Measurements from ENCODE around the gene DGKE. TPM values are rescaled to one million over a fixed set of nuclear protein-coding genes. Genes with fewer than 3 reads are reported as not detected.

DGKE gene
- total and polyA plus RNA-seq, 2 of the 8 experiments (the other 6 are each of a cell fraction or from before 2014, with no cell fraction given): 1.7 to 7.4 TPM

- ChIA-PET POLR2A (ENCODE audit: partially characterized antibody) (interaction anchor here (1.4 kb wide), 1 partner anchor 8 kb away, joined by 4 read pairs; no protein-coding TSS in a partner anchor), CTCF (ENCODE audit: partially characterized antibody) (interaction anchor here (0.7 to 3.1 kb wide), 3 partner anchors 20 to 177 kb away, joined by 3 to 11 read pairs (median 8); no protein-coding TSS in a partner anchor)
- peaks cover 0 to 5% of the 10 kb centered on the region in 2 experiments for H4K20me1 ChIP-seq (replicated peaks in 1 of 2; ENCODE audit: control insufficient read depth in 1 of 2, insufficient read depth in 2 of 2, low read length in 2 of 2)
- no peaks in the 10 kb centered on the region for H3K9me3 ChIP-seq (ENCODE audit: insufficient read depth in 2 of 2, low read depth in 1 of 2, low read length in 1 of 2)
- H3K36me3 ChIP-seq (ENCODE audit: control insufficient read depth in 2 of 4, insufficient read depth in 4 of 4, low read length in 3 of 4): peaks cover 2 to 33% (median 7%) of the 10 kb centered on the region in 4 experiments; a peak in 7 of 8 replicates
- H3K4me3 ChIP-seq (ENCODE audit: extremely low read depth in 1 of 4, insufficient read depth in 2 of 4, low read depth in 3 of 4, low read length in 4 of 4): no peak overlapping the region
- H2BK5ac ChIP-seq (ENCODE audit: low read depth, low read length): no peak overlapping the region
- H3K79me2 ChIP-seq (ENCODE audit: control insufficient read depth in 1 of 2, insufficient read depth in 2 of 2, low read length in 2 of 2): peaks cover 0 to 9% of the 10 kb centered on the region in 2 experiments; a peak in 1 of 4 replicates
- peaks cover 0 to 21% (median 14%) of the 10 kb centered on the region in 4 experiments; a peak in 6 of 7 replicates for H3K27me3 ChIP-seq (replicated peaks in 1 of 4; ENCODE audit: control insufficient read depth in 3 of 4, extremely low read depth in 1 of 4, insufficient read depth in 3 of 4, low read length in 3 of 4)
- no peak overlapping the region for H2BK20ac ChIP-seq (ENCODE audit: low read length)
- H2AK5ac ChIP-seq (ENCODE audit: low read depth, low read length): no peak overlapping the region
- no peak overlapping the region for H3K14ac ChIP-seq (ENCODE audit: insufficient read length)
- no peak overlapping the region for H4K5ac ChIP-seq (ENCODE audit: insufficient read length, low read depth, low read length)
- no peak overlapping the region for H2AFZ ChIP-seq (ENCODE audit: low read length)
- peaks cover 13% of the 10 kb centered on the region; the same call in 1 of the 2 replicates for H3K23me2 ChIP-seq (ENCODE audit: low read depth, low read length)
- no peak overlapping the region for H3K56ac ChIP-seq (replicated peaks; ENCODE audit: insufficient read length, low read depth, low read length)
- no peak for FAIRE-seq
- no peak overlapping the region for H3K4me2 ChIP-seq (ENCODE audit: insufficient read depth in 1 of 2, low read depth in 2 of 2, low read length in 2 of 2)
- WGBS, 2 experiments (ENCODE audit: extremely low coverage in 1 of 2, insufficient coverage in 1 of 2, insufficient read length in 1 of 2, insufficient replicate concordance in 2 of 2, low coverage in 1 of 2, low lambda C conversion rate in 2 of 2, missing lambda C conversion rate in 1 of 2): 74% methylated on average over 7 of the region's 7 CpGs; no CpG with 5 or more reads in 1 of the 2 experiments
- H2BK120ac ChIP-seq (replicated peaks; ENCODE audit: low read depth, low read length): no peak overlapping the region
- H3K18ac ChIP-seq (ENCODE audit: extremely low read depth, low read length): no peak overlapping the region
- no peak overlapping the region for H2BK12ac ChIP-seq (ENCODE audit: low read depth, low read length)
- no peak overlapping the region for H3K4ac ChIP-seq (replicated peaks; ENCODE audit: insufficient read length, low read depth, low read length)
- H3K79me1 ChIP-seq (ENCODE audit: low read depth, low read length): peaks cover 6% of the 10 kb centered on the region
- no peak overlapping the region for H4K8ac ChIP-seq (ENCODE audit: extremely low read depth, insufficient read depth, low read length)
- peaks cover 3 to 9% (median 6%) of the 10 kb centered on the region in 4 experiments; a peak in 6 of 7 replicates for H3K4me1 ChIP-seq (replicated peaks in 1 of 4; ENCODE audit: control insufficient read depth in 3 of 4, insufficient read depth in 4 of 4, low read length in 3 of 4)
- no peak overlapping the region for H2BK15ac ChIP-seq (ENCODE audit: low read length)
- no peak overlapping the region for H3K23ac ChIP-seq (ENCODE audit: insufficient read length)
- DNase-seq (ENCODE audit: low read depth in 1 of 2, low spot score in 2 of 2): no peak
- H3K27ac ChIP-seq (ENCODE audit: low read depth, low read length): no peak overlapping the region
- no peak overlapping the region for H3K9ac ChIP-seq (replicated peaks in 1 of 4; ENCODE audit: extremely low read depth in 1 of 4, low read depth in 3 of 4, low read length in 3 of 4)
- H4K91ac ChIP-seq (replicated peaks; ENCODE audit: insufficient read length, low read length): no peak overlapping the region
- no peak for TF ChIP-seq SIX5 (IDR thresholded peaks at IDR 0.05; ENCODE audit: low read depth, low read length)
These were observed 76.7 kb downstream of the DGKE start for GRCh38 chr17:56910509-56911235.
